ENCODE data around the gene TNKS1BP1.

- no peak for TF ChIP-seq CTCF (IDR thresholded peaks at IDR 0.05)
- no peak for TF ChIP-seq REST (IDR thresholded peaks at IDR 0.05; ENCODE audit: insufficient read depth in 1 of 2, low read depth in 2 of 2, low read length in 1 of 2)
- no peak for TF ChIP-seq POLR2AphosphoS5 (IDR thresholded peaks at IDR 0.05; ENCODE audit: low read depth, low read length)
- no peak for TF ChIP-seq SIN3A (IDR thresholded peaks at IDR 0.05; ENCODE audit: borderline replicate concordance, insufficient read depth, low read depth, low read length)
- TF ChIP-seq TCF7L2 (IDR thresholded peaks at IDR 0.05; ENCODE audit: low read depth, low read length): no peak
Measured at GRCh38 chr11:57315491-57315890, 9.3 kb downstream of the TNKS1BP1 start.
